Peyer's patch (tissue), 4 donors: ENCODE measurements around the gene GULP1.

Experiments
- CTCF ChIP-seq, 6 experiments: fragments of 450-650 bp in 4 of 6; fragments of 200-600 bp in 2 of 6; sonication (generic) in 1 of 6; IDR thresholded peaks; one replicate each; pipeline ENCODE4 v1.5.1; 2017 to 2019; ENCODE audit warnings: antibody characterized with exemption in 6 of 6, mild to moderate bottlenecking in 3 of 6, moderate library complexity in 1 of 6
- POLR2A ChIP-seq, 2 donors: fragments of 450-650 bp; IDR thresholded peaks; one replicate each; pipeline ENCODE4 v1.5.1; 2017; ENCODE audit warnings: antibody characterized with exemption in 2 of 2, mild to moderate bottlenecking in 2 of 2, moderate library complexity in 2 of 2

GRCh38 chr2:188515918-188516317, 224.2 kb downstream of the GULP1 start:
- TF ChIP-seq CTCF (IDR thresholded peaks at IDR 0.05) (no peak), POLR2A (IDR thresholded peaks at IDR 0.05) (no peak)
